GM12873 (cell line): ENCODE data around the gene VMA21.
A peak's percentile ranks its signal among the peaks of the same experiment; 100 is the strongest.

Experiments used
- CTCF ChIP-seq: IDR thresholded peaks from 2 replicates; pipeline ENCODE4 v1.5.1; 2012; ENCODE audit warnings: low read depth, mild to moderate bottlenecking, moderate library complexity, low read length, control low read depth; ENCODE audit not compliant: insufficient read depth; ENCODE audit errors: missing control alignments

The VMA21 gene

GRCh38 chrX:151396825-151397740, at the start of gene VMA21:
Gene VMA21 (plus strand): TSS chrX:151397206. CDS start chrX:151397309, 103 bp downstream.
- no peak for TF ChIP-seq CTCF

- no peak for TF ChIP-seq CTCF
These were observed 37.7 kb upstream of the VMA21 start for GRCh38 chrX:151359341-151359740.

GRCh38 chrX:151359931-151360871, 36.8 kb upstream of the VMA21 start:
- peak; percentile 83 for TF ChIP-seq CTCF

GRCh38 chrX:151363316-151363715, 33.7 kb upstream of the VMA21 start:
- TF ChIP-seq CTCF, result no peak

GRCh38 chrX:151365579-151365978, 31.4 kb upstream of the VMA21 start:
- TF ChIP-seq CTCF, result no peak

GRCh38 chrX:151370906-151371305, 26.1 kb upstream of the VMA21 start:
- TF ChIP-seq CTCF, result no peak

GRCh38 chrX:151384807-151385206, 12.2 kb upstream of the VMA21 start:
- no peak for TF ChIP-seq CTCF
